D721Med (cell line): ENCODE measurements around the gene TSC22D1.

Experiments used
- DNase-seq: peaks from one replicate; pipeline ENCODE4 v3.0.0; 2011; ENCODE audit warnings: low spot score; ENCODE audit not compliant: insufficient read length
- FAIRE-seq: peaks from 2 replicates; lab custom pipeline; 2011; peaks lifted over from hg19 to GRCh38; lab: Jason Lieb, UNC
- TF ChIP-seq, protein P1 (sequence below): IDR thresholded peaks from 2 replicates; pipeline ENCODE4 v1.5.1; 2012; ENCODE audit warnings: mild to moderate bottlenecking, control low read depth; ENCODE audit not compliant: insufficient read depth; ENCODE audit errors: missing control alignments

TSC22D1 gene

DNA sequence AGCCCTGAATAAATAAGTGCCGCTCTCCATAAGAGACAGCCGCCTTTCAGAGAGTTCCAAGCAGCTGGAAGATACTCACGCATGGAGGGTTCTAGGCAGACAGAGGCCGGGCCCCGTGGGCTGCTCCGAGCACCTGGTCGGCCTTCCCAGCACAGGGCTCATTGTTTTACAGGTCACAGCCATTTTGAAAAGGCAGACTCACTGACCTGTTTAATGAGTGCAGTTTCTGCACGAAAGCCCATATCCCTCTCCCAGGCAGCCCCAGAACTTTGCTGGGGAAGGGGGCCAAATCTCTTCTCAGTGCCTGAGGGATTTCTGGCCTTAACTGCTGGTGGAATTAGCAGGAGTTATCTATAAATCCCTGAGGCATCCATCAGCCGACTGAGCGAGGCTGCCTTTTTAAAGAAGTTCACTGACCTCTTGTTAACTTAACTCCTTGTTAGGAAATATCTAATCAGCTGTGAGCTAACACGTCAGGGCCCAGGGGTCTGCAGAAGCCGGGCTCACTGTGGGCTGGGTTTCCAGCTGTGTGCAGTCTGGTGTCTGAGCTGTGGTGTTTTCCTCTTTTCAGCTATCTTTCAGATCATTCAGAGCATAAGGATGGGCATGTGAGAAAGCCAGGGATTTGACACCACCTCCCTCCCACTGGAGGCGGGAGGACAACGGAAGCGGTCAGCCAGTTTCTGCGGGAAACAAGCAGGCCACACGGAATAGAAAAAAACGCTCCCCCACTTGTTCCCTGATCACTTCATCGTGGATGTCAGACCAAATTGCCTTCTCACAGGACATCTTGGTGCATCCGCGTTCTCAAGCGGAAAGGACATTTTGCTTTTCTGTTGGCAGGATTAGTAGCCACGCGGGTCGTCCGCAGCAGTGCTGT, 179.2 kb downstream of the TSC22D1 start:
- peak; percentile 53 for DNase-seq
- TF ChIP-seq, protein P1, sequence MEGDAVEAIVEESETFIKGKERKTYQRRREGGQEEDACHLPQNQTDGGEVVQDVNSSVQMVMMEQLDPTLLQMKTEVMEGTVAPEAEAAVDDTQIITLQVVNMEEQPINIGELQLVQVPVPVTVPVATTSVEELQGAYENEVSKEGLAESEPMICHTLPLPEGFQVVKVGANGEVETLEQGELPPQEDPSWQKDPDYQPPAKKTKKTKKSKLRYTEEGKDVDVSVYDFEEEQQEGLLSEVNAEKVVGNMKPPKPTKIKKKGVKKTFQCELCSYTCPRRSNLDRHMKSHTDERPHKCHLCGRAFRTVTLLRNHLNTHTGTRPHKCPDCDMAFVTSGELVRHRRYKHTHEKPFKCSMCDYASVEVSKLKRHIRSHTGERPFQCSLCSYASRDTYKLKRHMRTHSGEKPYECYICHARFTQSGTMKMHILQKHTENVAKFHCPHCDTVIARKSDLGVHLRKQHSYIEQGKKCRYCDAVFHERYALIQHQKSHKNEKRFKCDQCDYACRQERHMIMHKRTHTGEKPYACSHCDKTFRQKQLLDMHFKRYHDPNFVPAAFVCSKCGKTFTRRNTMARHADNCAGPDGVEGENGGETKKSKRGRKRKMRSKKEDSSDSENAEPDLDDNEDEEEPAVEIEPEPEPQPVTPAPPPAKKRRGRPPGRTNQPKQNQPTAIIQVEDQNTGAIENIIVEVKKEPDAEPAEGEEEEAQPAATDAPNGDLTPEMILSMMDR: no peak
- FAIRE-seq: no peak

DNA sequence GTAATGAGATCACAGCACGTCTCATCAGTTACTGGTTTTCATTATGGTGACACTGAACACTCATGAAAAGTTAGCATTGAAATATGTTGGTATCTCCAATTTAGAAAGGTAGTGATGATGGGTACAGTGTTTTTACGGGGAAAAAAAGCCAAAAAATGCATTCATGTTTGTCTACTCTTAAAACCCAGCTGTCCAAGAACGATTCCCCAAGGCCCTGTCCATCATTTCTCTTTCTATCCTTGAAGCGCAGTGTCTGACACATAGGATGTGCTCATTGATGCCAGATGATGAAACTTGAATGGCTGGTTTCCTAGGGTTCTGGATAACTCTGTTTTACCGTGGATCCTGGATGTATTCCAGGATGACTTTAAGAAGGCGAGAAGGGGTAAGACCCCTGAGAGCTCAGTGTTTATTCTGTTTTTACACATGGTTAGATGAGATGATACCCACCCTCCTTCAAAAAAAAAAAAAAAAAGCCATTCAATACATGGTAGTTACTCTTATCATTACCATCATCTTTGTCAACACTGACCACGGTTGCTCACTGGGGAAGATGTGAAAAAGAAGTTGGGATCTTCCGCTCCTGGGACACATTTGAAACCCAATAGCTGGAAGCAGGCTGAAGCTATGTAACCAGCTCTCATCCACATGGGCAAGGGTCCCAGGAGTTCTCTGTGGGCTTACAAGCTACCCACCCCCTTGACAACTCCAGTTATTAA, 180.0 kb downstream of the TSC22D1 start:
- no peak for FAIRE-seq
- TF ChIP-seq, protein P1: no peak
- no peak for DNase-seq

DNA sequence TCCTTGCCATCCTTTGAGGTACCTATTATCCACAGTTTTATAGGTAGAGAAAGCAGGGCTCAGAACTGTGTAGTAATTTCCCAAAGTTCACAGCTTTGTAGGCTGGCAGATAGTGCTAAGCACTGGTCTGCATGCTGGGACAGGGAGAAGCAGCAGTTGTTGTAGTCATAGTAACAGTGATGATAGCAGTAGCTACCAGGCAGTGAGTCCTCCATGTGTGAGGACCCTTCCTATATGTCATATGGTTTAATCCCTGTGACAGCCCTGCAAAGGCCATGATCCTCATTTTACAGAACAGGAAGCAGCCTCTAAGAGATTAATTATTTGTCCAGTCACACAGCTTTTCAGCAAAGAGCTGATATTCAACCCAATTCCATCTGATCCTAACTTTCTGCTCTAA, 181.5 kb downstream of the TSC22D1 start:
- TF ChIP-seq, protein P1: no peak
- DNase-seq (no peak), FAIRE-seq (no peak)

DNA sequence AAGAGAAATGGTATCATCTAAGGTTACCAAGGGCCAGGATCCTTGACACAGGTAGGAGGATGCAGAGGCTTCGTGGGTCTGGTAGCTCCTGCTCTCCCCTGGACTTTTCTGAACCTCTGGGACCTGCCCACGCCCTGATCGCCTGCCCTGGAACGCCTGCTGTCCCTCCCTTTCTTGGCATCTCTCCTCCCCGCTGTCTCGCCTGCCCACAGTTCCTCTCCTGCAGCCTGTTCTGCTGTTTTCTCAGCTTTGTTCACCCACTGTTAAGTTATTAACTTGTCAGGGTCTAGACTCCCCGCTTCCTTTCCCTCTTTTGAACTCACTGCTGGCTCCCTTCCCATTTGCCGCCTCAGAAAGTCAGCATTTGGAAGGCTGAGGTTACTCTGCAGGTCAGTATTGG, 182.7 kb downstream of the TSC22D1 start:
- TF ChIP-seq, protein P1: no peak
- FAIRE-seq: no peak
- no peak for DNase-seq

DNA sequence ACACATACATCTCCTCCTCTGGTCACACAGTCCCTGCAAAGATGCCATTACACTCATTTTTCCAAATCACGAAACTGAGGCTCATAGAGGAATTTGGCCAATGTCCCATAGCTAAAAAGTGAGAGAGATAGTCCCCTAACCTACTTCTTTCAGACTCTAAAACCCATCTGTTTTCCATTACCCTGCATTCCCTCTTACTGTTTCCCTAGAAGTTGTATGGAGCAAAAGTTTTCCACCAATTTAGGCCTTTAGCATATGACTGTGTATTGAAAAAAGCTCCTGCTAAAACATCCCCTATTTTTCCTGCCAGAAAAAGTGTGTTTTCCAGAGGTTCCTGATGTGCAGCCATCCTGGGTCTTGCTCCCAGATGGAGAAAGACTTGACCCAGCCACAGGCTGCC, 186.3 kb downstream of the TSC22D1 start:
- no peak for DNase-seq
- FAIRE-seq: no peak
- TF ChIP-seq, protein P1: no peak

DNA sequence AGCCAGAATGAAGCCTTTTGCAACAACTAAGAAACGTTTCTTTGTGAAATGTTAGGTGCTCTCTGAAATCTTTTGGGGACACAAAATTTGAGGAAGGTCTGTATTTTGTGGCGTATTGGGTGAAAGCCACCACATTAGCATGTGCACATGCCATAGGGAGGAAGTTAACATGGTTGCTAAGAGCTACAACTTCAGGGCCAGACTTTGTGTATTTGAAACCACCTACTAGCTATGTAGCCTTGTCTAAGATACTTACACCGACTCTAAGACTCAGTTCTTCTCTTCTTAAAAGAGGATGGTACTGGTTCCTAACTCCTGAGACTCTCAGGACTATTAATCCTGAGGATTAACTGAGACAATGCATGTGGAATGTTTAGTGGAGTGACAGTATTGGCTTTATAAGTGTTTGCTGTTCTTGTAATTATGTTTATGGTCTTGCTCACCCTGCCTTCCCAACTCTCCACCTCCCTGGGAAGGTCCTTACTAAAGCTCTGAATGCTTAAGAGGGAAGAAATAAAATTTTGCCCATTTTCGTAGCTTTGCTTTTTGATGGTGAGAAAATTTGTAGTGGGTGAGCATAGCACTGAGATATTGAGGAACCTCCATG, 187.0 kb downstream of the TSC22D1 start:
- no peak for FAIRE-seq
- TF ChIP-seq, protein P1: no peak
- no peak for DNase-seq
